Measurements from ENCODE around the gene DRD3.

Gene DRD3

DNA sequence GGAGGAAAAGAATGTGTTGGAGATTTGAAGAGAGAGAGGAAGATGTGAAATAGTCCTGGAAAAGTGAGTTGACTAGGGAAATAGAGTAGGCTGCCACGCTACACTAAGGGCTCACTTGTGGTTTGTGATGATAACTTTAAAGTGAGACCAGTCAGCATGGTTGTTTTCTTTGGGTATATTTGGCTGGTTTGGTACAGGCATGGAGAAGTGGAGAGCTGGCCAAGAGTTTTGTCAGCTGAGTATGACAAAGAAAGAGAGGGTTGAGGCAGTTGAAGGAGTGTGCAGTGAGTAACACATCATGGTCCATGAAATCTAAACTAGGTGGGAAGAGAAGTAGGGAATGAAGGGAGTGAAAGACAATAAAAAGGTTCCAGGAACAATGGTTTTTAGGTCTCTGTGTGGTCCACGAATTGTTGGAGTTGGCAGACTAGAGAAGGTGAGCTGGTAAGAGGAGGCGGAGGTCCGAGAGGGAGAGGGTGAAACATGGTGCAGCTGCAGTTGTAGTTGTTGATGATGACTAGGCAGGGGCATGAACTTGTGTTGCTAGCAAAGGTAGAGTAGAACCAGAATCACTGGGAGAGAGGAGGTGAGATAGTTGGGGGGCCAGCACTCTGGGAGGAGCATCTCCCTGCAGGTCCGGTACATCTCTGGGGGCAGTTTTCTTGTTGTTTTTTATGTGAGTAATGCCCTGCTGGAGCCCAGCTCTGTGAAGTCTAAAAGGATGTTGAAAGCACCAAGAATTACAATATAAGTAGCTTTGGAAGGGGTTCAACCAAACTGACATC lies 37.5 kb upstream of the DRD3 start:
- no peak overlapping the region for H3K27ac ChIP-seq (ENCODE audit: insufficient read depth, low read depth, low read length, poor library complexity, severe bottlenecking)
- H3K9me3 ChIP-seq (ENCODE audit: control insufficient read depth, low read length): no peaks in the 10 kb centered on the region
- H3K4me3 ChIP-seq (ENCODE audit: insufficient read depth, low read depth, low read length): no peak overlapping the region
- H3K27me3 ChIP-seq (ENCODE audit: control insufficient read depth, insufficient read depth, low read length, poor library complexity, severe bottlenecking): no peaks in the 10 kb centered on the region
- 93 to 95% methylated on average over 5 of the region's 5 CpGs for WGBS, 2 experiments
- H3K36me3 ChIP-seq (ENCODE audit: control insufficient read depth, insufficient read depth, low read length): no peaks in the 10 kb centered on the region
- H3K4me1 ChIP-seq (ENCODE audit: control insufficient read depth, insufficient read depth, low read length): peaks cover 10% of the 10 kb centered on the region

DNA sequence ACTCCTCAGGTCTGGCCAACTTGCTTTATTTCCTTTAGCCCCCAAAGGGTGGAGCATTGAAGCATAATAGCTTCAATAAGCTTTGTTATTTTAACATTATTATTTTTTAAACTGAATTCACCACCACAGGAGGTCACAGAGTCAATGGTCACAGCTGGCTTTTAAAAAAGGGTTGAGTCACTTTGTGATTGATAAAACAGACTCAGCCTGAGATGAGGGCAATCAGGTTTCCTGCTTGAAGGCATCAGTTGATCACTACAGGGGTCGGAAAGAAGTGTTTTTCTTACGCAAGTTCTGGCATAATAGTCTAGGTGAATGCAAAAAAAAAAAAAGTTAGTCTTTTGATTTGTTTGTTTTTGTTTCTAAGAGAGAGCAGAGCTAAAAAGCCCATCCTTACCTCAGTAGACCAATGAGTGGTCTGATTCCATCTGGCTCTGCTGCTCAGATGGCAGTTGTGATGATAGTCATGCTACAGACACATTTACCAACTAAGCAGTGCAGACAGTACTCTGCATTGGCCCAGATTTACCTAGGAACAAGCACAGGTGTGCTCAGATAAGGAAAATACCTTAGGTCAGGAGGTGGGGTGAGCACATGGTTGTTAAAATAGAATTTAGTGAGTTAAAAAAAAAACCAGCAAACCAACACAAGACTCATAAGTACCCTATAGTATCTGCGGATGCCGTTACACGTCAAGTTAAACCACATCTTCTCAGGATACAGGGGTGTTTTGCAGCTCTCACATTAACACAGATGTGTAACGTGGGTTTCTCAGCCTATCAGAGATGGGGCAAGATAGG lies 35.9 kb upstream of the DRD3 start:
- Histone ChIP-seq H3K9me3 (ENCODE audit: control insufficient read depth, low read length) (no peaks in the 10 kb centered on the region), H3K27me3 (ENCODE audit: control insufficient read depth, insufficient read depth, low read length, poor library complexity, severe bottlenecking) (no peaks in the 10 kb centered on the region), H3K4me1 (ENCODE audit: control insufficient read depth, insufficient read depth, low read length) (peaks cover 10% of the 10 kb centered on the region), H3K36me3 (ENCODE audit: control insufficient read depth, insufficient read depth, low read length) (no peaks in the 10 kb centered on the region), H3K4me3 (ENCODE audit: insufficient read depth, low read depth, low read length) (no peak overlapping the region), H3K27ac (ENCODE audit: insufficient read depth, low read depth, low read length, poor library complexity, severe bottlenecking) (no peak overlapping the region)
- 69 to 78% methylated on average over 6 of the region's 6 CpGs for WGBS, 2 experiments

DNA sequence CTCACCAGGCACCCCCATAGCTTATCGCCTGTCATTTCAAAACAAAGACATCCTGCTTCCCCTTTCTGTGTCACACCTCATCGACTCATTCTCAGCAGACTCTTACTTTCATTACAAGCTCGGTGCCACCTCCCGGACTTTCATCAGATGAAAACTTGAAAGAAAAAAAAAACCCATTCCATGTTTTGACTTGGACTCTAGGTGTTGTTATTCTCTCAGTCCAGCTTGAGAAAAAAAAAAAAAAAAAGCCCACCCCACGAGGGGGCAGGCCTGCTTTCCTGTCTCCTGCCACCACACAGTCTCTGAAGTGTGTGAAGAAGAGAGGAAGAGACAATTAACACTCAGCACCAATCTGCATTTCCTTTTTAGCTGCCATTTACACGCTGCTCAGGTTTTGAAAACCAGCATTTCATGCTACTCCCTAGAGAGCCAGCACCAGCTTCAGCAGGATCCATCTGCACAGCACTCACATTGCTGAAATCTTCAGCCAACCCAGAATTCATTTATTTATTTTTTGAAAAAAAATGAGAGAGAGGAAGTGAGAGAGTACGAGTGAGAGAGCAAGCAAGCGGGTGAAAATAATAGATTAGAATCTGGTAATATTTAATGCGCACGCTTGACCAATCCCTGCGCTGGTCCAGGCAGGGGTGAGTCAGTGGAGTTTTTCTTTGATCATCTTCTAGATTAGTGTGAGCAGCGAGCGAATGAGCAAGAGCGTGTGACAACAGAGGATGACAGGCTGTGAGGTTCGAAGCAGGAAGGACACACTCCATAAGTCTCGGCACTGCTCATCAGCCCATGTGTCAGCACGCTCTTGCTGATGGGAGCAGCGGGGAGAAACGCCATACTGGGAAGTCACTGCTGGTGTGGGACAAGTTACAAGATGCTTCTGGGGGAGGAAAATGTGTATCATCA lies 35.0 kb upstream of the DRD3 start:
- Histone ChIP-seq H3K4me3 (ENCODE audit: insufficient read depth, low read depth, low read length) (no peak overlapping the region), H3K27ac (ENCODE audit: insufficient read depth, low read depth, low read length, poor library complexity, severe bottlenecking) (no peak overlapping the region), H3K27me3 (ENCODE audit: control insufficient read depth, insufficient read depth, low read length, poor library complexity, severe bottlenecking) (no peaks in the 10 kb centered on the region), H3K36me3 (ENCODE audit: control insufficient read depth, insufficient read depth, low read length) (no peaks in the 10 kb centered on the region), H3K9me3 (ENCODE audit: control insufficient read depth, low read length) (no peaks in the 10 kb centered on the region), H3K4me1 (ENCODE audit: control insufficient read depth, insufficient read depth, low read length) (peaks cover 10% of the 10 kb centered on the region)
- WGBS, 2 experiments: 40 to 43% methylated on average over 18 of the region's 19 CpGs

DNA sequence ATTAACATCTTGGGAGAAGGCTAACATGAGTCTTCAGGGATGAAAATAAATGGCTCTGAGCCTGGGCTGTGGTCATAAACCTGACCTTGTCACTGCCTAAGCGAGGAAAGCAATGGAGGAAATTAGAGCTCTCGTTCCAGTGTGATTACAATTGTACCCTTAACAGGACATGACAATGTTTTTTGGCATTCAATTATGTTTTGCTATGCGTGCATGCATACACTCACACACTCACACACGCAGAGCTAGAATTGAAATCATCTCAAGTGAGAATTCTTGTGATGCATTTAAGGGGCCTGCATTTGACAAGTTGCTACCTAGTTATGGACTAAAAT lies 34.4 kb upstream of the DRD3 start:
- WGBS, 2 experiments: 82 to 90% methylated on average over 4 of the region's 4 CpGs

DNA sequence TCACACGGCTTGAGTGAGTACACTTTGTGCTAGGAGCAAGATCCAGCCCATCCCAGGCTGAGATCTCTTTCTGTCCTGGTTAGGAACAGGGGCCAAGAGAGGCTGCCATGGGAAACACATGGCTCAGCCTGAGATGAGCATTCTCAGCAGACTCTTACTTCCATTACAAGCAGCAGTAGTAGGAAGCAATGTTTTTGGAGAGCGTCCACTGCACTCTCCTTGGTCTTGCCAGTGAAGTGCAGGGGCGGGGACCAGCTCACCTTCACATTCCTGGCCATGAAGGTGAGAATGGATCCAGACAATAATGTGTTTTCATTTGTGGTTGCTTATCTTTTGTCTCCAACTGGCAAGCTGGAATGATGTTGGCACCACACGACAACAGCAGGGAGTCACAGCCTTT lies 33.8 kb upstream of the DRD3 start:
- Histone ChIP-seq H3K27me3 (ENCODE audit: control insufficient read depth, insufficient read depth, low read length, poor library complexity, severe bottlenecking) (no peaks in the 10 kb centered on the region), H3K36me3 (ENCODE audit: control insufficient read depth, insufficient read depth, low read length) (no peaks in the 10 kb centered on the region), H3K9me3 (ENCODE audit: control insufficient read depth, low read length) (no peaks in the 10 kb centered on the region), H3K27ac (ENCODE audit: insufficient read depth, low read depth, low read length, poor library complexity, severe bottlenecking) (no peak overlapping the region), H3K4me3 (ENCODE audit: insufficient read depth, low read depth, low read length) (no peak overlapping the region), H3K4me1 (ENCODE audit: control insufficient read depth, insufficient read depth, low read length) (peaks cover 10% of the 10 kb centered on the region)
- 93 to 95% methylated on average over 4 of the region's 4 CpGs for WGBS, 2 experiments

More for the DNA sequence above, 34.4 kb upstream of the DRD3 start:
- no peak overlapping the region for H3K27ac ChIP-seq (ENCODE audit: insufficient read depth, low read depth, low read length, poor library complexity, severe bottlenecking)
- peaks cover 10% of the 10 kb centered on the region for H3K4me1 ChIP-seq (ENCODE audit: control insufficient read depth, insufficient read depth, low read length)
- H3K36me3 ChIP-seq (ENCODE audit: control insufficient read depth, insufficient read depth, low read length): no peaks in the 10 kb centered on the region
- no peaks in the 10 kb centered on the region for H3K9me3 ChIP-seq (ENCODE audit: control insufficient read depth, low read length)
- no peak overlapping the region for H3K4me3 ChIP-seq (ENCODE audit: insufficient read depth, low read depth, low read length)
- no peaks in the 10 kb centered on the region for H3K27me3 ChIP-seq (ENCODE audit: control insufficient read depth, insufficient read depth, low read length, poor library complexity, severe bottlenecking)

DNA sequence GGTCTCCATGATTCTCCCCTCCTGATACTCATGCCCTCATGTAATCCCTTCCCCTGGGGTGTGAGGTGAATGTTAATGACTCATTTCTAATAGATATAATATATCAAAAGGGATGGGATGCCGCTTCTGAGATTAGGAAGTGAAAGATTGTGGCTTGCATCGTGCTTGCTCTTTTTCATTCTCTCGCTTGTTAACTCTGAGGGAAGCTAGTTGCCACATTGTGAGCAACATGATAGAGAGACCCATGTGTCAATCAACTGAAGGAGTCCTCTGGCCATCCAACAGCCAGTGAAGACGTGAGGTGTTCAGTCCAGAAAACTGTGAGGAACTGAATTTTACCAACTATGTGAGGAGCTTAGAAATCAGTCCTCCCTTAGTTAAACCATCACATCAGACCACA lies 28.9 kb upstream of the DRD3 start:
- no peak overlapping the region for H3K27ac ChIP-seq (ENCODE audit: insufficient read depth, low read depth, low read length, poor library complexity, severe bottlenecking)
- H3K4me3 ChIP-seq (ENCODE audit: insufficient read depth, low read depth, low read length): no peak overlapping the region
- H3K36me3 ChIP-seq (ENCODE audit: control insufficient read depth, insufficient read depth, low read length): no peaks in the 10 kb centered on the region
- WGBS, 2 experiments: 88 to 90% methylated on average over 4 of the region's 4 CpGs
- no peaks in the 10 kb centered on the region for H3K27me3 ChIP-seq (ENCODE audit: control insufficient read depth, insufficient read depth, low read length, poor library complexity, severe bottlenecking)
- no peaks in the 10 kb centered on the region for H3K4me1 ChIP-seq (ENCODE audit: control insufficient read depth, insufficient read depth, low read length)
- H3K9me3 ChIP-seq (ENCODE audit: control insufficient read depth, low read length): no peaks in the 10 kb centered on the region

DNA sequence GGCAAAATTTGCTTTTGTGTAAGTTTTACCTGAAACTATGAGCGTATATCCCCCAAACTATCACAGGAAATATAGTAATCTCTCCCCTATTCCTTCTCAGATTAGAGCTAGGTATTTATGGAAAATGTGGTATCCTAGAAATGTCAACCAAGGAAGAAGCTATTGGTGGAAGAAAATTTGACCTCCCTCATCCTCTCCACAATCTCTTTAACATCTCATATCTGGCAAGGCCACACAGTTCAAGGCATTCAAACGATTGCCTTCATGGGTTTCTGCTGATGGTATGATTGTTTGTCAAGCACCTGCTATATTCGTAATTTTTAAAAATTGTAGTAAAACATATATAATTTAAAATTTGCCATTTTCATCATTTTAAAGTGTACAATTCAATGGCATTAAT lies 27.5 kb upstream of the DRD3 start:
- Histone ChIP-seq H3K4me3 (ENCODE audit: insufficient read depth, low read depth, low read length) (no peak overlapping the region), H3K27ac (ENCODE audit: insufficient read depth, low read depth, low read length, poor library complexity, severe bottlenecking) (no peak overlapping the region), H3K27me3 (ENCODE audit: control insufficient read depth, insufficient read depth, low read length, poor library complexity, severe bottlenecking) (no peaks in the 10 kb centered on the region), H3K36me3 (ENCODE audit: control insufficient read depth, insufficient read depth, low read length) (no peaks in the 10 kb centered on the region), H3K4me1 (ENCODE audit: control insufficient read depth, insufficient read depth, low read length) (no peaks in the 10 kb centered on the region), H3K9me3 (ENCODE audit: control insufficient read depth, low read length) (no peaks in the 10 kb centered on the region)
- 100% methylated on average over 1 of the region's 3 CpGs for WGBS, 2 experiments

DNA sequence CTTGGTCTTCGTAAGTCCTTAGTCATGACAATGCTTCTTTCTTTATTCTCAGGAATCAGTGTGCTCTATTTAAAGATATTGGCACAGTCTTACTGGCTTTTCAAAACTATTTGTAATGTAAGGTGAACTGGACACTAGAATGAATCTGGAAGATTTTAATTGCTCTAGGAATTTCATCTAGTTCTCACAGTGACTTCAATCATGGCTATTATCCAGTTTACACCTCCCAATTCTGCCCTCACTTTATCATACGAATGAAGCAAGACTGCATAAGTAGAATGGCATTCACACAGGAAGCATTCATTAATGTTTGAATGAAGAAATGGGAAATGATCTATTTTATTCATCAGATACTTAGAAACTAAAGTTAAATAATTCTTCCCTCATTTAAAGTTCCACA lies 26.7 kb upstream of the DRD3 start:
- H3K4me3 ChIP-seq (ENCODE audit: insufficient read depth, low read depth, low read length): no peak overlapping the region
- no peaks in the 10 kb centered on the region for H3K36me3 ChIP-seq (ENCODE audit: control insufficient read depth, insufficient read depth, low read length)
- no peaks in the 10 kb centered on the region for H3K9me3 ChIP-seq (ENCODE audit: control insufficient read depth, low read length)
- H3K27me3 ChIP-seq (ENCODE audit: control insufficient read depth, insufficient read depth, low read length, poor library complexity, severe bottlenecking): no peaks in the 10 kb centered on the region
- H3K4me1 ChIP-seq (ENCODE audit: control insufficient read depth, insufficient read depth, low read length): no peaks in the 10 kb centered on the region
- H3K27ac ChIP-seq (ENCODE audit: insufficient read depth, low read depth, low read length, poor library complexity, severe bottlenecking): no peak overlapping the region
- 89 to 100% methylated on average over 1 to 2 of the region's 2 CpGs for WGBS, 2 experiments

DNA sequence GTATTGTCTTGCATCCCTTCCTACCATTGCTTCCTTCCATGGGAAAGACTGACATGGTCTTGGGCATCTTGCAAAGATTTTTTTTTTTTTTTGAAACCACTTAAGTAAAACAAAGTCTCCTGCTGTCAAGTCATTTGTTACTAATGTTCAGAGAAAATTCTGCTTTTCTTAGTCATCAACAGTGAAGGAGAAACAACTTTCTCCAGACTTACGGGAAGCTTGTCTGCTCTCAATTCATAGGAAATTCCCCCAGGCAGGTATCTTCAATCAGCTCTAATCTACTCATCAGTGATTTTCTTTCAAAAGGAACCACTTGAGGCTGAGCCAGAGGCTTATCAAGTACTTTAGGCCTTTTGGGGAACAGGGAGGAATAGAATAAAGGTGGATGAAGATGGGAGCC lies 15.9 kb upstream of the DRD3 start:
- WGBS, 2 experiments: 95 to 100% methylated on average over 1 of the region's 1 CpG
- no peaks in the 10 kb centered on the region for H3K36me3 ChIP-seq (ENCODE audit: control insufficient read depth, insufficient read depth, low read length)
- no peak overlapping the region for H3K27ac ChIP-seq (ENCODE audit: insufficient read depth, low read depth, low read length, poor library complexity, severe bottlenecking)
- H3K27me3 ChIP-seq (ENCODE audit: control insufficient read depth, insufficient read depth, low read length, poor library complexity, severe bottlenecking): no peaks in the 10 kb centered on the region
- H3K4me1 ChIP-seq (ENCODE audit: control insufficient read depth, insufficient read depth, low read length): no peaks in the 10 kb centered on the region
- H3K4me3 ChIP-seq (ENCODE audit: insufficient read depth, low read depth, low read length): no peak overlapping the region
- H3K9me3 ChIP-seq (ENCODE audit: control insufficient read depth, low read length): no peaks in the 10 kb centered on the region

DNA sequence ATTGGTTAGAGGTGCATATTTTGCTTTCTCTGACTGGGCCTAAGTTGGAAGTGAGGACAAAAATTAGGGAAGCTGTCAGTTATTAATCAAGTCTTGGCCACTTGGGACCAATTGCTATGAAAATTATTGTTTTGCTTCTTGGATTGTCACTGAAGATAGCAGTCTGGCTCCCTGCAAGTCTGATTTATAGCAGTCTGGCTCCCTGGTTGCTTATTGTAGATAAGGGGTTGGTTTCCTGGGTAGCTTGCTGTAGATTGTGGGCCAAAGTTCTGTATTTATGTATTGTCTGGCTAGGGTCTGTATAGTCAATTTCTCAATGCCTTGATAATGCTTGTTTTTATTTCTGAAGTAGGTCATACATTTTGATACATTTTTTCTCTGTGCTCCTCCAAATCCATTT lies 13.3 kb upstream of the DRD3 start:
- H3K36me3 ChIP-seq (ENCODE audit: control insufficient read depth, insufficient read depth, low read length): no peaks in the 10 kb centered on the region

More for the DNA sequence above, 13.3 kb upstream of the DRD3 start:
- H3K4me3 ChIP-seq (ENCODE audit: insufficient read depth, low read depth, low read length): no peak overlapping the region
- H3K27ac ChIP-seq (ENCODE audit: insufficient read depth, low read depth, low read length, poor library complexity, severe bottlenecking): no peak overlapping the region
- H3K4me1 ChIP-seq (ENCODE audit: control insufficient read depth, insufficient read depth, low read length): no peaks in the 10 kb centered on the region
- H3K27me3 ChIP-seq (ENCODE audit: control insufficient read depth, insufficient read depth, low read length, poor library complexity, severe bottlenecking): no peaks in the 10 kb centered on the region
- H3K9me3 ChIP-seq (ENCODE audit: control insufficient read depth, low read length): no peaks in the 10 kb centered on the region
